HG03457 (cell line): ENCODE measurements around the gene GCGR.
A peak's percentile ranks its signal among the peaks of the same experiment; 100 is the strongest.

ENCODE experiments used
- ATAC-seq: cut with Tn5 transposase; IDR thresholded peaks from one replicate; pipeline ENCODE4 v1.9.1; 2021; ENCODE audit warnings: moderate number of reproducible peaks; ENCODE audit not compliant: unreplicated experiment

The GCGR gene

GRCh38 chr17:81845881-81846742, 42.2 kb downstream of the GCGR start:
- ATAC-seq = no peak

GRCh38 chr17:81846743-81847689, 43.1 kb downstream of the GCGR start:
- no peak for ATAC-seq

- ATAC-seq = no peak
Observed at GRCh38 chr17:81849457-81849856, 45.5 kb downstream of the GCGR start.

- ATAC-seq = no peak
Observed at GRCh38 chr17:81851423-81851822, 47.5 kb downstream of the GCGR start.

- ATAC-seq = no peak
Observed at GRCh38 chr17:81852237-81852636, 48.3 kb downstream of the GCGR start.

- no peak for ATAC-seq
Observed at GRCh38 chr17:81854974-81855774, 51.2 kb downstream of the GCGR start.

GRCh38 chr17:81858170-81858966, 54.4 kb downstream of the GCGR start:
- no peak for ATAC-seq

- ATAC-seq = no peak
Observed at GRCh38 chr17:81858967-81859905, 55.3 kb downstream of the GCGR start.

- peak; percentile 8 for ATAC-seq
Observed at GRCh38 chr17:81859906-81860755, 56.2 kb downstream of the GCGR start, which contains the start of gene P4HB. Gene P4HB, minus strand, starts transcription at chr17:81860535. Its CDS starts 64 bp downstream, at chr17:81860471.

GRCh38 chr17:81860756-81861568, 57.0 kb downstream of the GCGR start:
- peak; percentile 66 for ATAC-seq

GRCh38 chr17:81863123-81863675, 59.2 kb downstream of the GCGR start:
- no peak for ATAC-seq
